ENCODE results near the gene POC1A. TPM values are rescaled to one million over a fixed set of nuclear protein-coding genes. Genes with fewer than 3 reads are reported as not detected.
A peak's percentile ranks its signal among the peaks of the same experiment; 100 is the strongest.

POC1A gene
- total and polyA plus RNA-seq, 9 of the 15 experiments (the other 6 are each of a cell fraction or from before 2014, with no cell fraction given) = 7.2 to 17.5 (median 12.1) TPM

- H3K27me3 ChIP-seq (ENCODE audit: control insufficient read depth in 2 of 2, insufficient read depth in 2 of 2, low read length in 2 of 2) = peaks cover 0 to 1% of the 10 kb centered on the region in 2 experiments; a peak in 1 of 5 replicates
- ATAC-seq (no peak), FAIRE-seq (no peak), DNase-seq (ENCODE audit: extremely low read depth in 1 of 4, low spot score in 3 of 4) (no peak)
- H3K27ac ChIP-seq (ENCODE audit: extremely low read depth, low read depth, low read length) = no peak overlapping the region
- peaks cover 2 to 15% of the 10 kb centered on the region in 2 experiments; a peak in 3 of 5 replicates for H3K4me1 ChIP-seq (replicated peaks in 1 of 2; ENCODE audit: control insufficient read depth in 2 of 2, insufficient read depth in 2 of 2, low read length in 2 of 2)
- H3K36me3 ChIP-seq (ENCODE audit: control insufficient read depth, insufficient read depth, low read length) = no peaks in the 10 kb centered on the region
- CTCF ChIA-PET (ENCODE audit: low intra/inter-chr PET ratio) = no interaction called here
- H3K4me2 ChIP-seq (ENCODE audit: insufficient read depth, low read length) = no peak overlapping the region
- BruUV-seq (replicated peaks) = no TSS peak
- intact Hi-C loops (cut with micrococcal nuclease) (no loop called here), in situ Hi-C loops (cut with MboI) (no loop called here)
- no peak overlapping the region for H3K9ac ChIP-seq (ENCODE audit: insufficient read depth in 1 of 2, low read depth in 2 of 2, low read length in 2 of 2)
- no peaks in the 10 kb centered on the region for H3K79me2 ChIP-seq (ENCODE audit: control insufficient read depth, insufficient read depth, low read length)
- 38% methylated on average over 2 of the region's 3 CpGs for WGBS (ENCODE audit: insufficient coverage, low coverage, missing lambda C conversion rate)
- no peak overlapping the region for H3K4me3 ChIP-seq
- no peaks in the 10 kb centered on the region; the same call in 1 of the 2 replicates for H4K20me1 ChIP-seq (replicated peaks; ENCODE audit: control insufficient read depth, insufficient read depth, low read length)
- TF ChIP-seq ZFP36 (IDR thresholded peaks at IDR 0.05; ENCODE audit: low read depth, low read length, partially characterized antibody) (peak; percentile 92), SMAD3 (CRISPR knock-in tag; conservative IDR thresholded peaks at IDR 0.05) (no peak), CREB5 (CRISPR knock-in tag; IDR thresholded peaks at IDR 0.05) (no peak)
- no peak overlapping the region for H2AFZ ChIP-seq (ENCODE audit: low read depth, low read length)
- no peaks in the 10 kb centered on the region for H3K9me1 ChIP-seq (ENCODE audit: control insufficient read depth, insufficient read depth, low read length)
- POLR2A ChIA-PET = no interaction called here
- H3K9me3 ChIP-seq (replicated peaks; ENCODE audit: control insufficient read depth, insufficient read depth, low read depth, low read length) = no peaks in the 10 kb centered on the region
These were observed 119.6 kb downstream of the POC1A start for GRCh38 chr3:52034651-52035050.

- Histone ChIP-seq H3K79me2 (ENCODE audit: control insufficient read depth, insufficient read depth, low read length) (no peaks in the 10 kb centered on the region), H3K9me3 (replicated peaks; ENCODE audit: control insufficient read depth, insufficient read depth, low read depth, low read length) (no peaks in the 10 kb centered on the region), H4K20me1 (replicated peaks; ENCODE audit: control insufficient read depth, insufficient read depth, low read length) (no peaks in the 10 kb centered on the region; the same call in 1 of the 2 replicates), H3K27ac (ENCODE audit: extremely low read depth, low read depth, low read length) (no peak overlapping the region), H2AFZ (ENCODE audit: low read depth, low read length) (no peak overlapping the region), H3K4me3 (no peak overlapping the region), H3K9me1 (ENCODE audit: control insufficient read depth, insufficient read depth, low read length) (no peaks in the 10 kb centered on the region), H3K27me3 (ENCODE audit: control insufficient read depth in 2 of 2, insufficient read depth in 2 of 2, low read length in 2 of 2) (no peaks in the 10 kb centered on the region; a peak in 1 of 5 replicates), H3K4me1 (replicated peaks in 1 of 2; ENCODE audit: control insufficient read depth in 2 of 2, insufficient read depth in 2 of 2, low read length in 2 of 2) (peaks cover 6 to 20% of the 10 kb centered on the region in 2 experiments; a peak in 4 of 5 replicates), H3K9ac (ENCODE audit: insufficient read depth in 1 of 2, low read depth in 2 of 2, low read length in 2 of 2) (no peak overlapping the region), H3K36me3 (ENCODE audit: control insufficient read depth, insufficient read depth, low read length) (no peaks in the 10 kb centered on the region), H3K4me2 (ENCODE audit: insufficient read depth, low read length) (no peak overlapping the region)
- no peak for DNase-seq (ENCODE audit: extremely low read depth in 1 of 4, low spot score in 3 of 4)
- BruUV-seq (replicated peaks) = no TSS peak
- in situ Hi-C loops (cut with MboI) = no loop called here
- no peak for ATAC-seq
- POLR2A ChIA-PET = no interaction called here
- 29% methylated on average over 3 of the region's 5 CpGs for WGBS (ENCODE audit: insufficient coverage, low coverage, missing lambda C conversion rate)
- no peak for FAIRE-seq
- CTCF ChIA-PET (ENCODE audit: low intra/inter-chr PET ratio) = no interaction called here
- intact Hi-C loops (cut with micrococcal nuclease) = no loop called here
- TF ChIP-seq KDM5B (IDR thresholded peaks at IDR 0.05; ENCODE audit: insufficient replicate concordance, low read depth, low read length) = no peak
- no peak for TF ChIP-seq ZBED1 (IDR thresholded peaks at IDR 0.05)
- no peak for TF ChIP-seq CC2D1A (IDR thresholded peaks at IDR 0.05)
- no peak for TF ChIP-seq HIVEP1 (CRISPR knock-in tag; IDR thresholded peaks at IDR 0.05)
- no peak for TF ChIP-seq ZNF444 (CRISPR knock-in tag; IDR thresholded peaks at IDR 0.05)
- TF ChIP-seq NCOR1 (IDR thresholded peaks at IDR 0.05) = no peak
- TF ChIP-seq E2F3 (CRISPR knock-in tag; IDR thresholded peaks at IDR 0.05) = no peak
- no peak for TF ChIP-seq GTF2A2 (tag; IDR thresholded peaks at IDR 0.05)
- no peak for TF ChIP-seq OTX1 (CRISPR knock-in tag; IDR thresholded peaks at IDR 0.05)
- TF ChIP-seq HNRNPUL1 (IDR thresholded peaks at IDR 0.05; ENCODE audit: low read length) = no peak
- no peak for TF ChIP-seq SMAD3 (CRISPR knock-in tag; conservative IDR thresholded peaks at IDR 0.05)
- TF ChIP-seq ESRRB (CRISPR knock-in tag; IDR thresholded peaks at IDR 0.05; ENCODE audit: borderline replicate concordance) = no peak
- TF ChIP-seq CBFB (CRISPR knock-in tag; IDR thresholded peaks at IDR 0.05) = no peak
- no peak for TF ChIP-seq EP300 (IDR thresholded peaks at IDR 0.05; ENCODE audit: low read length)
- TF ChIP-seq BCOR (IDR thresholded peaks at IDR 0.05) = no peak
These were observed 120.0 kb downstream of the POC1A start for GRCh38 chr3:52034212-52034611.

Data from K562 (cell line).